ENCODE measurements around the gene ZNF521. TPM values are rescaled to one million over a fixed set of nuclear protein-coding genes. Genes with fewer than 3 reads are reported as not detected.
"Not testable (repeated sequence)": the region's sequence is repeated elsewhere in the genome, so short reads cannot be mapped to it uniquely, and the experiment has no call there.

ZNF521 gene
- total RNA-seq, 2 donors from 2014 or later, result 21.4 to 26.9 TPM

DNA sequence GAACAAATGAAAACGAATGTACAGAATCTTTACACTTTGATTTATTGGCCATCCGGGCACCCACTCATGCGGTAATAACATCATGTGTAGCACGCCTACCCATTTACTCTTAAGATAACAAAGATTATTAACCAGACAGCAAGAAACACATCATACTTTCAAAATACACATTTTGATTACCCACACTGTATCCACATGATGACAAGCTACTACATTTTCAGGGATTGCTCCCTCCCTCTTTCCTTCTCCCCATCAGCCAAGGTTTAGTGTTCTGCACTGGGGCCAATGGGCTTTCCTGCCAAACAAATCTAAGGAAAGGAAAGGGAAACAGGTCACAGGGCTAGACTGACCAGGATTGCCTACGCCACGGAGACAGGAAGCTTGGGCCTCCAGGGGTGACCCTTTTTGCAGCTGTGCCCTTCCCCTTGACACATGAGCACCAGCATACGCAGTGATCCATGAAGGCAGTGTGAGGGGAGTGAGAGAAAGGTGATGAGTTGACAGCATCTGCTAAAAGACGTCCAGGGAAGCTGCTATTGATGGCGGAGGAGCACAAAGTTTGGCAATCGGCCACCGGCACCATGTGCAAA lies 76.5 kb downstream of the ZNF521 start:
- peak overlapping the region; percentile 5 for H3K27ac ChIP-seq (ENCODE audit: low read depth, low read length)
- H3K9me3 Mint-ChIP-seq, result peaks cover 10% of the 10 kb centered on the region
- H3K27me3 ChIP-seq (ENCODE audit: control insufficient read depth, insufficient read depth, low read length, poor library complexity, severe bottlenecking), result no peaks in the 10 kb centered on the region
- no peaks in the 10 kb centered on the region for H3K4me1 Mint-ChIP-seq
- TF ChIP-seq, protein P1, sequence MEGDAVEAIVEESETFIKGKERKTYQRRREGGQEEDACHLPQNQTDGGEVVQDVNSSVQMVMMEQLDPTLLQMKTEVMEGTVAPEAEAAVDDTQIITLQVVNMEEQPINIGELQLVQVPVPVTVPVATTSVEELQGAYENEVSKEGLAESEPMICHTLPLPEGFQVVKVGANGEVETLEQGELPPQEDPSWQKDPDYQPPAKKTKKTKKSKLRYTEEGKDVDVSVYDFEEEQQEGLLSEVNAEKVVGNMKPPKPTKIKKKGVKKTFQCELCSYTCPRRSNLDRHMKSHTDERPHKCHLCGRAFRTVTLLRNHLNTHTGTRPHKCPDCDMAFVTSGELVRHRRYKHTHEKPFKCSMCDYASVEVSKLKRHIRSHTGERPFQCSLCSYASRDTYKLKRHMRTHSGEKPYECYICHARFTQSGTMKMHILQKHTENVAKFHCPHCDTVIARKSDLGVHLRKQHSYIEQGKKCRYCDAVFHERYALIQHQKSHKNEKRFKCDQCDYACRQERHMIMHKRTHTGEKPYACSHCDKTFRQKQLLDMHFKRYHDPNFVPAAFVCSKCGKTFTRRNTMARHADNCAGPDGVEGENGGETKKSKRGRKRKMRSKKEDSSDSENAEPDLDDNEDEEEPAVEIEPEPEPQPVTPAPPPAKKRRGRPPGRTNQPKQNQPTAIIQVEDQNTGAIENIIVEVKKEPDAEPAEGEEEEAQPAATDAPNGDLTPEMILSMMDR (conservative IDR thresholded peaks at IDR 0.05), result no peak
- no peak overlapping the region for H3K27ac Mint-ChIP-seq
- no peaks in the 10 kb centered on the region for H3K9me3 ChIP-seq (ENCODE audit: control insufficient read depth, low read length)
- no peaks in the 10 kb centered on the region for H3K27me3 Mint-ChIP-seq (ENCODE audit: insufficient read depth)
- no peak overlapping the region for H3K9ac ChIP-seq (ENCODE audit: extremely low read depth, low read length, poor library complexity, severe bottlenecking)
- H3K4me1 ChIP-seq (ENCODE audit: control insufficient read depth, insufficient read depth, low read length), result no peaks in the 10 kb centered on the region
- WGBS, 2 experiments (ENCODE audit: insufficient coverage in 1 of 2, insufficient read length in 1 of 2), result 83 to 89% methylated on average over 10 to 11 of the region's 11 CpGs
- no peak overlapping the region for H3K4me3 ChIP-seq (ENCODE audit: low read length)
- peaks cover 17% of the 10 kb centered on the region for H3K36me3 Mint-ChIP-seq (ENCODE audit: low read depth)
- no peak for DNase-seq
- no peaks in the 10 kb centered on the region for H3K36me3 ChIP-seq (ENCODE audit: control insufficient read depth, insufficient read depth, low read length)
- no peak overlapping the region for H3K4me3 Mint-ChIP-seq

DNA sequence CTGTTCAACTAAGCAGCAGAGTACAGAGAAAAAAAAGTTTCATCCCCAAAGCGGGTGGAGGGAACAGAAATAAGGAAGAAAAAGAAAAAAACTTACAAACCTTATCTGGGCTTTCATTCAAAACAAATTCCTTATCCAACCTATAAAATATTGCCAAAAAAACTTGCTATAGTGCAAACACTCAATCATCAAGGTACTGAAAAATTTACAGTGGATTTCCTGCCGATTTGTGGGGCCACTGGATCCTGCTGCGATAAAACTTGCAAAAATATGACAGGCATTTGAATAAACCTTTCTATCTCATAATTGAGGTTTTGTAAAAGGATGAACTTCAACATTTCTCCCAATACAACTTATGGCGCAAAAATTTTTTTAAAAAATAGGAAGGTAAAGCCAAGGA lies 77.0 kb downstream of the ZNF521 start:
- Histone ChIP-seq H3K9ac (ENCODE audit: extremely low read depth, low read length, poor library complexity, severe bottlenecking) (no peak overlapping the region), H3K4me3 (ENCODE audit: low read length) (no peak overlapping the region), H3K27ac (ENCODE audit: low read depth, low read length) (no peak overlapping the region), H3K4me1 (ENCODE audit: control insufficient read depth, insufficient read depth, low read length) (no peaks in the 10 kb centered on the region), H3K27me3 (ENCODE audit: control insufficient read depth, insufficient read depth, low read length, poor library complexity, severe bottlenecking) (no peaks in the 10 kb centered on the region), H3K36me3 (ENCODE audit: control insufficient read depth, insufficient read depth, low read length) (no peaks in the 10 kb centered on the region), H3K9me3 (ENCODE audit: control insufficient read depth, low read length) (no peaks in the 10 kb centered on the region)
- Mint-ChIP-seq H3K4me1 (no peaks in the 10 kb centered on the region), H3K27ac (no peak overlapping the region), H3K9me3 (peaks cover 10% of the 10 kb centered on the region), H3K4me3 (no peak overlapping the region), H3K36me3 (ENCODE audit: low read depth) (peaks cover 17% of the 10 kb centered on the region), H3K27me3 (ENCODE audit: insufficient read depth) (no peaks in the 10 kb centered on the region)
- DNase-seq, result no peak
- 90 to 100% methylated on average over 1 to 4 of the region's 4 CpGs for WGBS, 2 experiments (ENCODE audit: insufficient coverage in 1 of 2, insufficient read length in 1 of 2)
- TF ChIP-seq, protein P1 (conservative IDR thresholded peaks at IDR 0.05), result no peak

DNA sequence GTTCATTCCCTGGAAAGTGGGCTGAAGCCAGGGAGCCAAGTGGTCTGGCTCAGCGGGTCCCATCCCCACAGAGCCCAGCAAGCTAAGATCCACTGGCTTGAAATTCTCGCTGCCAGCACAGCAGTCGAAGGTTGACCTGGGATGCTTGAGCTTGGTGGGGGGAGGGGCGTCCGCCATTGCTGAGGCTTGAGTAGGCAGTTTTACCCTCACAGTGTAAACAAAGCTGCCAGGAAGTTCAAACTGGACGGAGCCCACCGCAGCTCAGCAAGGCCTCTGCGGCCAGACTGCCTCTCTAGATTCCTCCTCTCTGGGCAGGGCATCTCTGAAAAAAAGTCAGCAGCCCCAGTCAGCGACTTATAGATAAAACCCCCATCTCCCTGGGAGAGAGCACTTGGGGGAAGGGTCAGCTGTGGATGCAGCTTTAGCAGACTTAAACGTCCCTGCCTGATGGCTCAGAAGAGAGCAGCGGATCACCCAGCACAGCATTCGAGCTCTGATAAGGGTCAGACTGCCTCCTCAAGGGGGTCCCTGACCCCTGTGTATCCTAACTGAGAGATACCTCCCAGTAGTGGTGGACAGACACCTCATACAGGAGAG lies 84.9 kb downstream of the ZNF521 start:
- Mint-ChIP-seq H3K27ac (peak overlapping the region; percentile 44), H3K4me1 (peaks cover 29% of the 10 kb centered on the region)
- H3K4me1 ChIP-seq (ENCODE audit: control insufficient read depth, insufficient read depth, low read length); H3K27me3 ChIP-seq (ENCODE audit: control insufficient read depth, insufficient read depth, low read length, poor library complexity, severe bottlenecking); H3K36me3 ChIP-seq (ENCODE audit: control insufficient read depth, insufficient read depth, low read length); H3K9me3 Mint-ChIP-seq; H3K9me3 ChIP-seq (ENCODE audit: control insufficient read depth, low read length); H3K4me3 ChIP-seq (ENCODE audit: low read length); H3K9ac ChIP-seq (ENCODE audit: extremely low read depth, low read length, poor library complexity, severe bottlenecking); H3K27me3 Mint-ChIP-seq (ENCODE audit: insufficient read depth); H3K4me3 Mint-ChIP-seq; H3K36me3 Mint-ChIP-seq (ENCODE audit: low read depth): not testable (repeated sequence)
- DNase-seq, result peak; percentile 55
- 45 to 60% methylated on average over 8 to 12 of the region's 12 CpGs for WGBS, 2 experiments (ENCODE audit: insufficient coverage in 1 of 2, insufficient read length in 1 of 2)
- peak overlapping the region; percentile 77 for H3K27ac ChIP-seq (ENCODE audit: low read depth, low read length)
